Urothelium cell line (cell line): ENCODE measurements around the gene ZNF560.

Experiments used
- DNase-seq: peaks from one replicate; pipeline ENCODE4 v3.0.0; 2011; ENCODE audit warnings: low spot score, mixed read lengths
- FAIRE-seq: peaks from 2 replicates; lab custom pipeline; 2011; peaks lifted over from hg19 to GRCh38; lab: Jason Lieb, UNC

Gene ZNF560

DNA sequence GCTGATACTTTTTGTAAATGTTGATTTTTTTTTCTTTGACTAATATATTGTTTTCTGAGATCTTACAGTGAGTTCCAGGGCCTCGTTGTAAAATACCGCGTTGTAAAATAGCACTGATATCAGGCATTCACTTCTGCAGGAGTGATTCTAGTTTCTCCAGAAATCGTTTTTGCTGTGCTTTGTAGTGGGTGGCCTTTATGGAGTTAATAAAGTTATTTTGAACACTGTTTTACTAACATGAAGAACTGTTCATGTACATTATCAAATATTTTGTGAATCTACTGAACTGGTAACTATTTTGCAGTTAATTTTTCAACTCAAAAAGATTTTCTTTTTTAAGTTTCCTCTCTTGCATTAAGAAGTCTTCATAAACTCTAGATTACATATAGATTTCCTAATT, 62.1 kb downstream of the ZNF560 start:
- DNase-seq (no peak), FAIRE-seq (no peak)

DNA sequence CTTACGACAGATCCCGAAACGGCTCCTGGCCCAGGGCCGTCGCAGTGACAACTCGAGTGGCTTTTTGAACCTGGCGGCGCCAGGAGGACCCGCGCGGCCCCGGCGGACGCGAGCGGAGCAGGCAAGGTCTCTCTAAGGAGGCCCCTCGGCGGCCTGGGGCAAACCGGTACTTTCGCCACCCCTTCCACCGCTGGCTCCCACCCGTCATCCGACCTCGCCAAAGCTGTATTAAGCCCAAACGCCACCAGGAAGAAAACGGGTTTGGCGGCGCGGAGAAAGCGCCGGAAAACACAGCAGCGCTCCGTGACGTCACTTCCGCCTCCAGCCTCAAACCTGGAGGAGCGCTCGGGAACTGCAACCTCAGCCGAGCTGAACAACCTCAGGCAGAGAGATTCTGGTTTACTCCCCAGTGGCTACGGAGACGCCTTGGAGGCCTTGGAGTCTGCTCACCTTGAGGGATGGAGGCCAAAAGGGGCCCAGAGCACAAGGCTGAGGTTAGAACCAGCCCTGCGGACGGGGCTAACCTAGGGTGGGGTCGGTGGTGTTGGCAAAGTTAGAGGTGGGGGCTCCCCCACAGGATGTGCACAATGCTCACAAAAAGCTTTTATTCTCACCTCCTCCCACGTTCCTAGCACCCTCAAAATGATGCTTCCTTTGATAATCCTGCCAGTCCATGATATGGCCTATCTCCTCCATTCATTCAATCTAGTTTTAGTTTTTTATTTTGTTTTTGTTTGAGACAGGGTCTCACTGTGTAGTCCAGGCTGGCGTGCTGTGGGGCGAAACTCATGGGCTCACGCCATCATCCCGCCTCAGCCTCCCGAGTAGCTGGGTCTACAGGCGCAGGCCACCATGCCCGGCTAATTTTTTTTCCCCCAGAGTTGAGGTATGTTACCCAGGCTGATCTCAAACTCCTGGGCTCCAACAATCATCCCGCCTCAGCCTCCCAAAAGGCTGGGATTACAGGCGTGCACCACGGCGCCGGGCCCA, 62.8 kb downstream of the ZNF560 start, which contains the start of gene ZNF266:
Gene ZNF266 (minus strand): TSS at position 295 of the 990 bp plus-strand sequence. CDS start 15,484 bp downstream, outside the sequence.
- peak; percentile 92 for DNase-seq
- peak; percentile 59 for FAIRE-seq

DNA sequence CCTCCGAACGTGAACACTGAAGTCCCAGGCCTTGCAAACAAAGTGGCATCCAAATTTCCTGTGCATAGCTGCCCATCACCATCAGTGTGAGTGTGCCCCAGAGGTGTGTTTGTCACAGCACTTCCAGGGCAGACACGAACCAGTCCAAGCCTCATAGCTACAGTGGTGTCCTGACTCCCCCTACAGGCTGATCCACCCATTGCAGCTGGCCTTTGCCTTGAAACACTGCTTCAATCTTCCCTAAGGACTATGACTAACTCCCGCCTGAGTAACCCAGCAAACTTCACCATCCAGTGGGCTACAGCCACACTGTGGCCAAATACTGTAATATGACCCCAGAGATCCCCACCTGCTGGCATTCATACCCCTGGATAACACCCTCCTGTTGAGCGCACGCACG, 66.9 kb downstream of the ZNF560 start:
- DNase-seq, result peak; percentile 14
- FAIRE-seq, result no peak

DNA sequence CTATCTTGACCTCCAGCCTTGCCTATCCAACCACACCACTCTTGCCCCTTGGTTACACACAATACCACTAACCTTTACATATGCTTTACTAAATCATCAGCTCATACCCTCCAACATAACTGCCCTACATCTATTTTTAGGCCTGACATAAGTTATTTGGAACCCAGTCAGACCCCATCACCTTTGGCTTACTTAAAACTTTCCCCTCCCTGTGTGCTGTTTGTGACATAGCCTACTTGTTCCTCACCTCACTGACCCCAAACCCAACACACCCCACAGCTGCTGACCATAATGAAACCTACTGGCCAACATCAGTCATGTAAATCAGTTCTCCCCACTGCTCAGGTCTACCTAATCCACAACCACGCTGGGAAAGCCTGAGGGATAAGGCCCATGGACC, 68.0 kb downstream of the ZNF560 start:
- DNase-seq (no peak), FAIRE-seq (no peak)

DNA sequence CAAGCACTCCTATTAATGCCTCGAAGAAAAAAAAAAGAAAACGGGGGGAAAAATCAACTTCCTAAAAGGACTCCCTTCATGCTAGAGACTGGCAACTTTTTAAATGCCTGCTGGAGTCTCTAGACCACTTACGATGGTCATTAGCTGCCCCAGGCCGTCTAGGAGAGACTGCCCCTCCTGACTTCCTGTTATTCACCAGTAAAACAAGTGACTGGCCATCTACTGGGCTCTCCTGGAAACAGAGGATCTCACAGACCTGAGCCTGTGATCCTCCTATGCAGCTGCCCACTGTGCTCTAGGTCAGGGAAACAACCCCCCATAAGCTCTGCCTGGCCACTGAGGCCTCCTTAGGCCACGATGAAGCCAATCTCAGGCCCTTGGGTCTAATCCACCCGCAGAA, 70.5 kb downstream of the ZNF560 start:
- FAIRE-seq, result no peak
- DNase-seq, result no peak
